ENCODE data around the gene ADIPOR2.

The ADIPOR2 gene

DNA sequence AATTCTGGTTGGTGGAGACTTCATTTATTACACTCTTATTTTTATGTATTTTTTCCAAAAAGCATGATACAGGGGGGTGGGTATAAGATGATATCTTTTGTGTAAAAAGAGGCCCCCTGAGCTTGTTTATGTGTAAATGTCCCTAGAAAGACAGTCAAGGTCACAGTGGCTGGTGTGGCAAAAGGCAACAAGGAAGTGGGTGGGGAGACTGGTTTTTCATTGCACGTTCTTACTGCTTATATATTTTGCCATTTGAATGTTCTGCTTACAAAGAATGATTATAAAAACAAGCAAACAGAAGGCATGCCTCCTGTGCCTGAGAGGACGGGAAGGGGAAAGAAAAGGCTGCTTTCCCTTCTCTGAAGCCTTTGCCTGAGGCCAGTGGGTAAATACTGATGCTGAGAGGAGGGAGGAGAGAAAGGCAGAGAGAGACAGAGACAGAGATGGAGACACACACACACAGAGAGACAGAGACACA lies 24.1 kb upstream of the ADIPOR2 start:
- TF ChIP-seq, protein P1, sequence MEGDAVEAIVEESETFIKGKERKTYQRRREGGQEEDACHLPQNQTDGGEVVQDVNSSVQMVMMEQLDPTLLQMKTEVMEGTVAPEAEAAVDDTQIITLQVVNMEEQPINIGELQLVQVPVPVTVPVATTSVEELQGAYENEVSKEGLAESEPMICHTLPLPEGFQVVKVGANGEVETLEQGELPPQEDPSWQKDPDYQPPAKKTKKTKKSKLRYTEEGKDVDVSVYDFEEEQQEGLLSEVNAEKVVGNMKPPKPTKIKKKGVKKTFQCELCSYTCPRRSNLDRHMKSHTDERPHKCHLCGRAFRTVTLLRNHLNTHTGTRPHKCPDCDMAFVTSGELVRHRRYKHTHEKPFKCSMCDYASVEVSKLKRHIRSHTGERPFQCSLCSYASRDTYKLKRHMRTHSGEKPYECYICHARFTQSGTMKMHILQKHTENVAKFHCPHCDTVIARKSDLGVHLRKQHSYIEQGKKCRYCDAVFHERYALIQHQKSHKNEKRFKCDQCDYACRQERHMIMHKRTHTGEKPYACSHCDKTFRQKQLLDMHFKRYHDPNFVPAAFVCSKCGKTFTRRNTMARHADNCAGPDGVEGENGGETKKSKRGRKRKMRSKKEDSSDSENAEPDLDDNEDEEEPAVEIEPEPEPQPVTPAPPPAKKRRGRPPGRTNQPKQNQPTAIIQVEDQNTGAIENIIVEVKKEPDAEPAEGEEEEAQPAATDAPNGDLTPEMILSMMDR (IDR thresholded peaks at IDR 0.05; ENCODE audit: insufficient read depth, low read length, poor library complexity, severe bottlenecking): no peak
- no peak for DNase-seq (ENCODE audit: extremely low read depth, insufficient read length)

DNA sequence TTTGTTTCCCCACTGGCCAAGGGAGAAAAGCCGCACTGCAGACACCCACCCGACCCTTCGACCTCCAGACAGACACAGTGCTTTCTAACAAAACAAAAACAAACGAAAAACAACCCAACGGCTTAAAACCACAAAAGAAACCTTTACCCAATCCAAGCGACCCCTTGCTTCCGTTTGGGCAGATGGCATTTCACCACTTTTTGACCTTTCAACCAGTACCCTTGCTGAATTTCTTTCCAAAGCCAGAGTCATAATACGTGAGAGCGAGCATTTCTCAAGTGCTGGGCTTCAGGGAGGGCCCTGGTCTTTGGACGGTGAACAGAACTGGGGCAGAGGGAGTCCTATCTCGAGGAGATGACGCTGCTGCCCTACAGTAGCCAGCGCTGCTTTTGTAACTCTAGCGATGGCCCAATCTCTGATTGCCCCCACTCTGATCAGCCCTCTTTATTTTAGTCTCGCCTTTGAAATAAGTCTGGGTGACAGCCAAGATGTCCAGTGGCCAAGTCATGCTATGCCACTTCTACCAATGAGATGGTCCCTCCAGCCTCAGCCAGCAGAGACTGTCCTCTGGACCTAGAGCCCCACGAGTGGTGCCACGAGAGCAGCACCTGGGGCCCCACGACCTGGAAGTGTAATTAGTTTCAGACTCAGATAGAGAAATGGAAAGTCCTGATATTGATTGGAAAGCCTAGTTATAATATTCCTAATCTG lies 21.9 kb upstream of the ADIPOR2 start:
- no peaks in the 10 kb centered on the region for H3K36me3 ChIP-seq (ENCODE audit: control insufficient read depth, insufficient read depth, low read length)
- no peak for DNase-seq (ENCODE audit: extremely low read depth, insufficient read length)
- TF ChIP-seq, protein P1 (IDR thresholded peaks at IDR 0.05; ENCODE audit: insufficient read depth, low read length, poor library complexity, severe bottlenecking): no peak
- H3K4me3 ChIP-seq (replicated peaks; ENCODE audit: low read depth, low read length): no peak overlapping the region
- no peaks in the 10 kb centered on the region for H3K27me3 ChIP-seq (replicated peaks; ENCODE audit: control insufficient read depth, insufficient read depth, low read length)

More for the DNA sequence above, 24.1 kb upstream of the ADIPOR2 start:
- no peak overlapping the region for H3K4me3 ChIP-seq (replicated peaks; ENCODE audit: low read depth, low read length)
- no peaks in the 10 kb centered on the region for H3K27me3 ChIP-seq (replicated peaks; ENCODE audit: control insufficient read depth, insufficient read depth, low read length)
- H3K36me3 ChIP-seq (ENCODE audit: control insufficient read depth, insufficient read depth, low read length): no peaks in the 10 kb centered on the region

DNA sequence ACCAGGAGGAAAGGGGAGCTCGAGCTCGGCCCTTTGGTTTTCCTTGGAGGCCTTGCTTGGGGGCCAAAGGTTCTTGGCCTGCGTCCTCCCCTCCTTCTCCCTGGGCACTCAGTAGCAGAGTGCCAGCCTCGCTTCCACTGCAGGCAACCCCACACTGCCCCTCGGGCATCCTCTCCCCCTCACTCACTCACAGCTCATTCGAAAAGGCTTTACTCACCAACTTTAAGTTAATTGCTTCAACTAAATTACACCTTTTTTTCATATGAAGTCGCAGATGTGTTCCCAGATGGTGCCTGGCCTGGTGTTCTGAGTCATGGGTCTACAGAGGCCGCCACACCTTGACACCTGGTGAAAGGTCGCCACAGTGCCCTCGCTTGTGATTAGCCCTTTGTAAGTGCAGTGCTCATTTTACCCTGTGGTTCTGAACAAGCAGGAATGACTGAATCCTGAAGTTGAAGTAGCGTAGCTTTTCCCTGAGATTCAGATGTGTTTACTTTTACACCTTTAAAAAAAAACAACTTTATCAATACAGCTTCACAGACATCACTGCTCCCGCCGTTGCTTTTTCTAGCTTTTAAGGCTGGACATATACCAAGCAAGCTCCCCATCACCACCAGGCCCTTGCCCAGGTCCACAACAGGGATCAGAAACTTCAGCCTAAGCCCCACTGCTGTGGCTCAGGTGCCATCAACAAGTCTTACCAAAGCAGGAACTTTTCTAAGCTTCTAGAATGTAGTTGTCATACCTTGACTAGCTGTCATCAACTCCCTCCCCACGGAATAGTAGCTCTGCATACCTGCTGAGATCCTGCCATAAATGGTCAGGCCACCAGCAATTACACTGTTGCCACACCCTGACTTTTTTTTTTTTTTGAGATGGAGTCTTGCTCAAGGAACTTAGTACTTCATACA lies 20.3 kb upstream of the ADIPOR2 start:
- no peaks in the 10 kb centered on the region for H3K36me3 ChIP-seq (ENCODE audit: control insufficient read depth, insufficient read depth, low read length)
- DNase-seq (ENCODE audit: extremely low read depth, insufficient read length): no peak
- H3K4me3 ChIP-seq (replicated peaks; ENCODE audit: low read depth, low read length): no peak overlapping the region
- TF ChIP-seq, protein P1 (IDR thresholded peaks at IDR 0.05; ENCODE audit: insufficient read depth, low read length, poor library complexity, severe bottlenecking): no peak
- H3K27me3 ChIP-seq (replicated peaks; ENCODE audit: control insufficient read depth, insufficient read depth, low read length): no peaks in the 10 kb centered on the region

DNA sequence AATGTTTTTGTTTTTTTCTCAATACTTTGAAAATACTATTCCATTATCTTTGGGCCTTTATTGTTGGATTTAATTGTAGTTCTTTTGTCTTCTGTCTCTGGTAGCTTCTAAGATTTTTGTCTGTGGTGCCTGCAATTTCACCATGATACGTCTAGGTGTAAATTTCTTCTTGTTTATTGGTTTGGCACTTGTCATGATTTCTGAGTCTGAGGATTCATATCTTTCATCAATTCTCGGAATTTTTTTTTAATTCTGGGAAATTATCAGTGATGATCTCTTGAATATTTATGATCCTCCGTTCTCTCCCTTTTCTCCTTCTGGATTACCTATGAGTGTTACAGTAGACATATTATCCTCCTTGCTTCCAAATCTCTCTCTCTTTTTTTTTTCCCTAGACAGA lies 14.8 kb upstream of the ADIPOR2 start:
- no peak overlapping the region for H3K4me3 ChIP-seq (replicated peaks; ENCODE audit: low read depth, low read length)
- DNase-seq (ENCODE audit: extremely low read depth, insufficient read length): no peak
- TF ChIP-seq, protein P1 (IDR thresholded peaks at IDR 0.05; ENCODE audit: insufficient read depth, low read length, poor library complexity, severe bottlenecking): no peak
- H3K36me3 ChIP-seq (ENCODE audit: control insufficient read depth, insufficient read depth, low read length): no peaks in the 10 kb centered on the region
- H3K27me3 ChIP-seq (replicated peaks; ENCODE audit: control insufficient read depth, insufficient read depth, low read length): no peaks in the 10 kb centered on the region

DNA sequence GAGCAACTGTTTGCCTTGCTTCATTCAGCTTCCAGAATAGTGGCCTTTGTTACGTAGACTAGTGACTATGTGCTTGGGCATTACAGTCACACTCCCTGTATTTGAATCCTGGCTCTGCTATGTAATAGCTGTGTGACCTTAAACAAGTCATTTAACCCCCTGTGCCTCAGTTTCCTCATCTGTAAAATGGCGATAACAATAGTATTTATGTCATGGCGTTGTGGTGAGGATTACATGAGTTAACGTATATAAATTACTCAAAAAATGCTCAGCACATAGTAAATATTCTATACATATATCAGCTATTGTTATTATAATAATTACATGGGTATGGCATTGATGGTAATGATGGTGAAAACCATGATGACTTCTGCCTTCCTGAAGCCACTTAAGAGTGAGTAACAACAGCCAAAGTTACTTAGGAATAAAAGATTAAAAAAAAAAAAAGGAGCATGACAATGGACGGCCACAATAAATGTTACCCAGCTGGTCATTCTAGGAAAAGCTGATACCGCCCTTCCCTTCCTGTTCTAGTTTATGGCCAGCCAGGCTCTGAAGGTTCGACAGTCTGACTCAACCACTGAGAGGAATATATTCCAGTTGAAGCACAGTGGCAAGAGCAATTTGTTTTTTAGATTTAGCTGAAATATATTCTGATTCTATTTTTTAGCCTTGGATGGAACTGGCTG lies 9.9 kb upstream of the ADIPOR2 start:
- no peak for DNase-seq (ENCODE audit: extremely low read depth, insufficient read length)
- H3K27me3 ChIP-seq (replicated peaks; ENCODE audit: control insufficient read depth, insufficient read depth, low read length): no peaks in the 10 kb centered on the region
- H3K4me3 ChIP-seq (replicated peaks; ENCODE audit: low read depth, low read length): no peak overlapping the region
- TF ChIP-seq, protein P1 (IDR thresholded peaks at IDR 0.05; ENCODE audit: insufficient read depth, low read length, poor library complexity, severe bottlenecking): no peak
- no peaks in the 10 kb centered on the region for H3K36me3 ChIP-seq (ENCODE audit: control insufficient read depth, insufficient read depth, low read length)

All from GM06990 (cell line).